ENCODE data around the gene GRIN3B.

The GRIN3B gene

GRCh38 chr19:998064-998463 lies 2.2 kb upstream of the GRIN3B start:
- Histone ChIP-seq H3K4me1 (ENCODE audit: control insufficient read depth, insufficient read depth, low read length) (peaks cover 16% of the 10 kb centered on the region), H3K9ac (ENCODE audit: low read length) (no peak overlapping the region), H3K9me3 (ENCODE audit: control insufficient read depth, low read length) (no peaks in the 10 kb centered on the region), H3K4me3 (ENCODE audit: low read length) (no peak overlapping the region), H3K27me3 (ENCODE audit: control insufficient read depth, insufficient read depth, low read length) (peaks cover 71% of the 10 kb centered on the region), H3K36me3 (ENCODE audit: control insufficient read depth, insufficient read depth, low read length) (no peaks in the 10 kb centered on the region)

GRCh38 chr19:999379-999719 lies 870 bp upstream of the GRIN3B start:
- Histone ChIP-seq H3K4me3 (ENCODE audit: low read length) (no peak overlapping the region), H3K27me3 (ENCODE audit: control insufficient read depth, insufficient read depth, low read length) (peaks cover 75% of the 10 kb centered on the region)

GRCh38 chr19:1000591-1001537 lies 645 bp downstream of the GRIN3B start:
- peaks cover 68% of the 10 kb centered on the region for H3K27me3 ChIP-seq (ENCODE audit: control insufficient read depth, insufficient read depth, low read length)
- no peaks in the 10 kb centered on the region for H3K36me3 ChIP-seq (ENCODE audit: control insufficient read depth, insufficient read depth, low read length)
- no peaks in the 10 kb centered on the region for H3K9me3 ChIP-seq (ENCODE audit: control insufficient read depth, low read length)
- no peak overlapping the region for H3K4me3 ChIP-seq (ENCODE audit: low read length)
- H3K4me1 ChIP-seq (ENCODE audit: control insufficient read depth, insufficient read depth, low read length), result peaks cover 15% of the 10 kb centered on the region
- H3K9ac ChIP-seq (ENCODE audit: low read length), result no peak overlapping the region

More at GRCh38 chr19:999379-999719, 870 bp upstream of the GRIN3B start:
- Histone ChIP-seq H3K4me1 (ENCODE audit: control insufficient read depth, insufficient read depth, low read length) (peaks cover 16% of the 10 kb centered on the region), H3K9ac (ENCODE audit: low read length) (no peak overlapping the region), H3K36me3 (ENCODE audit: control insufficient read depth, insufficient read depth, low read length) (no peaks in the 10 kb centered on the region), H3K9me3 (ENCODE audit: control insufficient read depth, low read length) (no peaks in the 10 kb centered on the region)

GRCh38 chr19:1001538-1002166 lies 1.4 kb downstream of the GRIN3B start:
- Histone ChIP-seq H3K36me3 (ENCODE audit: control insufficient read depth, insufficient read depth, low read length) (no peaks in the 10 kb centered on the region), H3K9me3 (ENCODE audit: control insufficient read depth, low read length) (no peaks in the 10 kb centered on the region), H3K4me1 (ENCODE audit: control insufficient read depth, insufficient read depth, low read length) (peaks cover 8% of the 10 kb centered on the region), H3K4me3 (ENCODE audit: low read length) (no peak overlapping the region), H3K27me3 (ENCODE audit: control insufficient read depth, insufficient read depth, low read length) (peaks cover 60% of the 10 kb centered on the region), H3K9ac (ENCODE audit: low read length) (no peak overlapping the region)

- H3K36me3 ChIP-seq (ENCODE audit: control insufficient read depth, insufficient read depth, low read length), result no peaks in the 10 kb centered on the region
- H3K27me3 ChIP-seq (ENCODE audit: control insufficient read depth, insufficient read depth, low read length), result peaks cover 51% of the 10 kb centered on the region
Observed at GRCh38 chr19:1002600-1002999, 2.4 kb downstream of the GRIN3B start.

GRCh38 chr19:1003283-1003682 lies 3.1 kb downstream of the GRIN3B start:
- Histone ChIP-seq H3K27me3 (ENCODE audit: control insufficient read depth, insufficient read depth, low read length) (peaks cover 44% of the 10 kb centered on the region), H3K4me1 (ENCODE audit: control insufficient read depth, insufficient read depth, low read length) (peaks cover 8% of the 10 kb centered on the region), H3K4me3 (ENCODE audit: low read length) (no peak overlapping the region), H3K9me3 (ENCODE audit: control insufficient read depth, low read length) (no peaks in the 10 kb centered on the region), H3K36me3 (ENCODE audit: control insufficient read depth, insufficient read depth, low read length) (no peaks in the 10 kb centered on the region), H3K9ac (ENCODE audit: low read length) (no peak overlapping the region)

More at GRCh38 chr19:1002600-1002999, 2.4 kb downstream of the GRIN3B start:
- Histone ChIP-seq H3K9me3 (ENCODE audit: control insufficient read depth, low read length) (no peaks in the 10 kb centered on the region), H3K4me3 (ENCODE audit: low read length) (no peak overlapping the region), H3K4me1 (ENCODE audit: control insufficient read depth, insufficient read depth, low read length) (peaks cover 8% of the 10 kb centered on the region), H3K9ac (ENCODE audit: low read length) (no peak overlapping the region)

- peaks cover 33% of the 10 kb centered on the region for H3K27me3 ChIP-seq (ENCODE audit: control insufficient read depth, insufficient read depth, low read length)
Observed at GRCh38 chr19:1004204-1004802, 4.1 kb downstream of the GRIN3B start.

GRCh38 chr19:1004803-1005664 lies 4.8 kb downstream of the GRIN3B start:
- Histone ChIP-seq H3K9me3 (ENCODE audit: control insufficient read depth, low read length) (no peaks in the 10 kb centered on the region), H3K4me3 (ENCODE audit: low read length) (no peak overlapping the region), H3K27me3 (ENCODE audit: control insufficient read depth, insufficient read depth, low read length) (peaks cover 28% of the 10 kb centered on the region), H3K4me1 (ENCODE audit: control insufficient read depth, insufficient read depth, low read length) (peaks cover 8% of the 10 kb centered on the region), H3K36me3 (ENCODE audit: control insufficient read depth, insufficient read depth, low read length) (no peaks in the 10 kb centered on the region), H3K9ac (ENCODE audit: low read length) (no peak overlapping the region)

More at GRCh38 chr19:1004204-1004802, 4.1 kb downstream of the GRIN3B start:
- Histone ChIP-seq H3K4me1 (ENCODE audit: control insufficient read depth, insufficient read depth, low read length) (peaks cover 8% of the 10 kb centered on the region), H3K9me3 (ENCODE audit: control insufficient read depth, low read length) (no peaks in the 10 kb centered on the region), H3K4me3 (ENCODE audit: low read length) (no peak overlapping the region), H3K9ac (ENCODE audit: low read length) (no peak overlapping the region), H3K36me3 (ENCODE audit: control insufficient read depth, insufficient read depth, low read length) (no peaks in the 10 kb centered on the region)

- no peaks in the 10 kb centered on the region for H3K4me1 ChIP-seq (ENCODE audit: control insufficient read depth, insufficient read depth, low read length)
- no peak overlapping the region for H3K4me3 ChIP-seq (ENCODE audit: low read length)
- H3K9me3 ChIP-seq (ENCODE audit: control insufficient read depth, low read length), result no peaks in the 10 kb centered on the region
- H3K36me3 ChIP-seq (ENCODE audit: control insufficient read depth, insufficient read depth, low read length), result no peaks in the 10 kb centered on the region
- peaks cover 15% of the 10 kb centered on the region for H3K27me3 ChIP-seq (ENCODE audit: control insufficient read depth, insufficient read depth, low read length)
- no peak overlapping the region for H3K9ac ChIP-seq (ENCODE audit: low read length)
Observed at GRCh38 chr19:1006711-1007398, 6.6 kb downstream of the GRIN3B start.

- Histone ChIP-seq H3K4me3 (ENCODE audit: low read length) (no peak overlapping the region), H3K9ac (ENCODE audit: low read length) (no peak overlapping the region), H3K27me3 (ENCODE audit: control insufficient read depth, insufficient read depth, low read length) (peaks cover 10% of the 10 kb centered on the region), H3K9me3 (ENCODE audit: control insufficient read depth, low read length) (no peaks in the 10 kb centered on the region), H3K36me3 (ENCODE audit: control insufficient read depth, insufficient read depth, low read length) (no peaks in the 10 kb centered on the region), H3K4me1 (ENCODE audit: control insufficient read depth, insufficient read depth, low read length) (no peaks in the 10 kb centered on the region)
Observed at GRCh38 chr19:1007399-1008251, 7.4 kb downstream of the GRIN3B start.
